GM21737 (cell line): Measurements from ENCODE around the gene EEFSEC.

ENCODE experiments used
- ATAC-seq: cut with Tn5 transposase; IDR thresholded peaks from one replicate; pipeline ENCODE4 v1.9.1; 2021; ENCODE audit warnings: mild to moderate bottlenecking, moderate library complexity; ENCODE audit not compliant: unreplicated experiment

The EEFSEC gene

DNA sequence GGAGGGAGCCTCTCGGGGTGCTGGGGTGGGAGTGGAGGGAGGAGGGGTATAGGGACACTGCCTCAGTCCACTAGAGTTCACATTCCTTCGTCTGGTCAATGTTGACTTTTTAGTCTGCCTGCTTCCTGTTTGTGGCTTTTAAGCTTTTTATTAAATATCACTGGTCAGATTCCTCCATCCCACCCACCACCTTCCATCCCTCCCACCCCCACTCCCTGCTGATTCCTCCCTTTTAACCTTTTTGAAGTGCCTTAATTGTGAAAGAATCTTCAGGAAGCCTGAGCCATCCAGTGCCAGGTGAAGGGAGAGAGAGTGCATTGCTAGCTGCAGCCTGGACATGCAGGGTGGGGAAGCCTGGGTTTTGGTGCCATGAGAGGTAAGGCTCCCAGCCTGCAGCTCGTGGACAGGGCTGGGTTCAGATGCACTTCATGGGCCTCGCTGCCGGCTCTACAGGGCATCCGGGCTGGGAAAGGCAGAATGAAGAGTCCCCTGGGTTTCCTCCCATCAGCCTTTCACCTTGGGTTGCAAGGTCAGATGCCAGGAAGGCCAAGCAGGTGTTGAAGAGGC, 207.5 kb downstream of the EEFSEC start:
- no peak for ATAC-seq

DNA sequence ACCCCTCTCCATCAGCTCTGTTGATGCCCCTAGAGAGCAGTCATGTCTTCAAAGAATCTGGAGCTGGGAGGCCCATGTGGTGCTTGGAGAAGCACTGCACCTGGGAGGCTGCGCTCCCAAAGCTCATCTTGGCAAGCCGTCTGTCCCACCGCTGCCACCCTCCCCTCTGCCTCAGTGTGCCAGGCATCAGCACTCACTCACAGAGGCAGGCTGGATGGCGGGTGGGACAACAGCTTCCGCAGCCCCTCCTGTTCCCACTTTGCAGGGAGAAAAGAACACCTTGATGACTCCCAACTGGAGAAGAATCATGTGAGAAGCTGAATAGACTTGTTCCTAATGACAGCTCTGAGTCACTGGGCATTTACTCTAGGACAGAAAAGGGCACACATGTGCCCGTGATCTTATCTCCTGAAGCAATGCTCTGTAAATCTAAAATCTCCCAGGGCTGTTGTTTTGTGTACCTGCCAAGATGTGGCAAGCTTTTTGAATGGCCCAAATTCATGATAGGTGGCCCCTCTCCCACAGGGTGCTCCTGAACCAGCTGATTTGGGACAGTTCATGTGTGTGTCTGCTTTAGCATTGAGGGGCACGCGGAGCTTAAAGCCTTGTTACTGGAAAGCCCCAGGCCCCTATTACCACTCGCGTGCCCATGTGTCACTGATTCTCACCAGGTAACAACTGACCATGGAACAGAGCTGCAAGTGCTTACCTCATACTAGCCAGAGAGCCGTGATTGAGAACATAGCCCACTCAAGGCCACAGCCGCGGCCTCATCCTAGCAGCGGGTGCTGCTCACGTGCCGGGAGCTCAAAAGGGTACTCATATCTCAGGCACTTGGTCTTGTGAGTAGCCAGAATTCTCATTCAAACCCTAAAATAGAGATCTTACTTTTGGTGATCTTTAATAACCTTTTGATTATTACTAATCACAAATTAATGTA, 209.0 kb downstream of the EEFSEC start:
- no peak for ATAC-seq

DNA sequence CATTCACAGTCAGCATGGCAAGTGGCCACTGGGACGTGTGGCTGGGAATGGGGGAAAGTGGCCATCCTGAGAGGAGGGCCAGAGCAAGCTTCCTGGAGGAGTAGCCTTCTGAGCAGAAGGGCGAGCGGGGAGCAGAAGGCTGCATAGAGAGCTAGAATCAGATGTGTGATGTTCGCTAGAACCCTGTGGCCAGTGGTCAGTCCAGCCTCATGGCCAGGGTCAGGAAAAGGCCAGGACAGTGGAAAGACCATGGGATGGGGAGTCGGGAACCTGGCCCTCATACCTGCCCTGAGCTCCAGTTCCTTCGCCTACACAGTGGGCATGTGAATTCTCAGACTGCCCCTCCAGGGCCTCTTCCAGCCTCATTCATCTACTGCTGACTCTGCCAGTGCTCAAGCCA, 211.0 kb downstream of the EEFSEC start:
- ATAC-seq: no peak

DNA sequence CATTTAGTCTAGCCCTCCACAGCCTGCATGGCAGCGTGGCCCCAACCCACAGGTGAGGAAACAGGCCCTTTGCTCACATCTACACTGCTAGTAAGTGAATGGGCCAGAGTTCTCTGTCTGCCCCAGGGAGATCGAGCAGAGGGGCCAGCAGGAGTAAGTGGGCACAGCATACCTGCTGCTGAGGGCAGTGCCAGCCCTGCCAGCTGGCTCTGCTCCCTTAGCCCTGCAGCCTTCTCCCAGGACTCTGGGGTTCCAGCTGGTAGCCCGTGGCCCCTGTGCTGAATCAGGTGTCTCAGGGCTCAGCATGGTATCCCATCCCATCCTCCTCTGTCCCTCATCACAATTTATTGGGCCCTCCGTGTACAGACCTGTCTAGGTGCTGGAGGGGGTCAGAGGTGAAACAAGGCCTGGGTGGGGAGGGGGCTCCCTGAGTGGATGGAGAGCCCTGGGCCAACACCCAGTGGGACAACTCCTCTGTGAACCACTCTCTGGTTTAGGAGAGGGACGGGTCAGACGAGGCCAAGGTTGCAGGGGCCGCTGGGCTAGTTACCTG, 211.6 kb downstream of the EEFSEC start:
- ATAC-seq: no peak

DNA sequence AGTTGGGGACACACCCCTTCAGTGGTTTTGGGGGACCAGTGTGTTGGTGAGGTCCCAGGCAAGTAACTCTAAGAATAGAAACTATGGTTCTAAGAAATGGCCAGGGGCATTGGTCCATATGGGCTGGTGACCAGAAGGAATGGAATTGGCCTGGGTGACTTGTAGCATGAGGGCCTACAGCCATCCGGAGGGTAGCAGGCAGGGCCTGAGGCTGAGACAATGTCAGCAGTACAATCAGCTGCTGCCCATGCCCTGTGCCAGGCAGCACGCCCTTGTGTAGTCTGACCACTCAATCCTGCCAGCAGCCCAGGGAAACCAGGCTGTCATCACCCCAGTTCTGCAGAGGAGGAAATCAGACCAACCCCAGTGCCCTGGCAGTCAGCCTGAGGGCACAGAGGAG, 212.9 kb downstream of the EEFSEC start:
- ATAC-seq: no peak

DNA sequence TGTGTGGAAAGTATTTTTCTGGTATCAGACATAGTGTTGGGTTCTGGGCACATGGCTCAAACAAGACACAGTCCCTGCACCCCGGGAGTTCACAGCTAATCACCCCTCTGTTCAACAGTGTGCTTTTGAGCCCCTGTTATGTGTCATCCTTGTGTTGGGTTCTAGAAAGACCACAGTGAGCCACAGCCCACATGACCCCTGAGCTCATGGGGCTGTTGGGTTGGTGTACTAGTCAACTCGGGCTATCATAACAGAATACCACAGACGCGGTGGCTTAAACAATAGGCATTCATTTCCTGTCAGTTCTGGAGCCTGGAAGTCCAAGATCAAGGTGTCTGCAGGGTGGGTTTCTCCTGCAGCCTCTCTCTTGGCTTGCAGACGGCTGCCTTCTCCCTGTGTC, 213.4 kb downstream of the EEFSEC start:
- ATAC-seq: no peak

DNA sequence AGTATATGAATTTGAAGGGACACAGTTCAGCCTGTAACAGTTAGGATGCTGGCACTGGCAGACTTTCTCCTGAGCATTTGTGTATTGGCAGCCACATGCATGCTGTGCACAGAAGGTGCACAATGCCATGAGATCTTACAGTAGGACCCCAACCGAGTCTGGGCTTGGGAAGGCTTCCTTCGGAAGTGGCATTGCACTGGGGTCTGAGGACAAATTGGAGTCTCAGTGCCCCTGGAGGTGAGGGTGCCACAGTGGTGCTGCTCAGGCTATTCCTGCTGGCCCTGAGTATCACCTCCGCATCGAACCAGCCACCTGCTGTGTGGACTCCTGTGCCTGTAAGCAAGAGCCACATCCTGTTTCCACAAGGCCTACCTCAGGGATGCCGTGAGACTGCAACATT, 213.9 kb downstream of the EEFSEC start:
- ATAC-seq: no peak

DNA sequence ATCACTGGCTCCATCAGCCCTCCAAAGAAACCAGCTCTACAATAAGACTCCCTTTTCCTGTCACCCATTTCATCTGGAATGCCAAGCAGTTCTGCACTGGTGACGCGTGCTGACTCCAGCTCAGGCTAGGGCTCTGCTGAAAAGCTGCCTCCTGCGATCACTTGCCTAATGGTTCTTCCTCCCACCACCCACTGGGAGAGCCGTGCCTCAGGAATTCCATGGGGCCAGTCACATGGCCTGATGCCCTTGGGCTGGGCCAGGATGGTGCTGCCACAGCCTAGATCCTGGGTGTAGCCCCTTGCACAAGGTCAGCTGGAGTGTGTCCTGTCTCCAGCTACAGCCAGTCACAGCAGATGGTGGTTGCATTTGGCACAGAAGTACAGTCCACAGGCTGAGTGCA, 214.5 kb downstream of the EEFSEC start:
- ATAC-seq: no peak

DNA sequence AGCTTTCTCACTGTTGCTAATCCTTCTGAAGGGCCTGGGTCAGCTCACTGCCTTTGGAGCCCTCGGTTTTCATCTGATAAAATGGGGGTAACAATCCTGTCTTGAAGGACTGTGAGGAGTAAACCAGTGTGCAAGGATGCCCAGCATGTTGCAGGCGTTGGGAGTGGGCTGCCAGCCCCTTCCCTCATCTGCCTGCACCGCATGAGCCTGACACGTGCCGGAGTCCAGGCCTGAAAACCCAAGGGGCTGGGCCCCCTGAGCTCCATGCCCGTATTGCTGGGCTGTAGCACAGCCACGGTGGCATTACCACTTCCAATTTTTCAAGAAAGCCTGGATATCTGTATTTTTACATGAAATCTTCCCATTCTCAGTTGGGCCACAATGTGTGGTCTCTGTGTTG, 215.3 kb downstream of the EEFSEC start:
- ATAC-seq: no peak

DNA sequence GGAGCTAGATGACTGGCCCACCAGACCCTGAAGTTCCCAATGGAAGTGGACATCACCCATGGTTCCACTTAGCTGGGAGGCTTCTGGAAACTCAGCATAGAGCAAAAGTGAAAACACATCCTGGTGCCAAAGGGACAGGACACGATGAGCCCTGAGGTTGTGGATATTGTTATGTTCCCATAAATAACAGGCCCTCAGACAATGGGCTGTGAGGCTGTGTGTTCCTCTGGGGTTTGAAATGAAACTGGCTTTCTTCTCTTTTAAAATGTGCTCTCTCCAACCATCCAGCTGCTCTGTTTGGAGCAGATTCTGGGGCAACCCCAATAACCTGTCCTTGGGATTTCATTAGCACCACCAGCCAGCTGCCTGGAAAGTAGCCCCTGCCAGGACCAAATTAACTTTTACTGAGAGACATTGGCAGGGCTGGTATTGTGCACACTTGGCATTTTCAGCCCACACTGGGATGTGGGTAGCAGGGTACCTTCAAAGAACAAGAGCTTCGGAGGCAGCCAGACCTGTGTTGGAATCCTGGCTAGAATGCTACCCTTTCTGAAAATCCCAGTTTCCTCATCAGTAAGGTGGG, 215.9 kb downstream of the EEFSEC start:
- ATAC-seq: no peak

DNA sequence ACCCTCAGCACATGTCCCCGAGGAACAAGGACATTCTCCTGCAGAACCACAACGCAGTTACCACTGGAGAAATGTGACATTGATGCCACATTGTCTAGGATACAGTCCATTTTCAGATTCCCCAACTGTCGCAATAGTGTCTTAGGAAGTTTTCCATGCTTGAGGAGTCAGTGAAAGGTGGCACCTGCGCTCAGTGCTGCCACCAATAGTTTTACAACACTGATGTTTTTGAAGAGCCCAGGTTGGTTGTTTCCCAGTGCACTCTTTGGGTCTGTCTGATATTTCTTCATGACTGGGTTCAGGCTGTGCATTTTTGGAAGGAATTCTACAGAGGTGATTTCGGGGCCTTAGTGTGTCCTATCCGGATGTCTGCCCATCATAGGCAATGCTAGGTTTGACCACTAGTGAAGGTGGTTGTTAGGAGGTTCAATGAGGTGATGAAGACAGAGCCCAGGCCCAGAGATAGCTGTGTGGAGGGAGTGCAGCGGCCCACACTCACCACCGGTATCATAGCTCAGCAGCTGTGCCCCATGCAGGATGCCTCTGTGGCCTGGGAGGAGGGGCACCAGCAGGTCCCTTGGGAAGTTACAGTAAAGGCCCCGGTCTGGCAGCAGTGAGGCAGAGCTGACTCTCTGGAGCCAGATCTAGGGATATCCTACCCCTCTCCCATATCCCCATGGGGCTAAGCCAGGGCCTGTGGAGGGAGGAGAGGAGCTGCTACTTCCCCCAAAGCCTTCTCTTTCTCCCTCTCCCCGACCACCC, 216.8 kb downstream of the EEFSEC start:
- ATAC-seq: peak; percentile 45

DNA sequence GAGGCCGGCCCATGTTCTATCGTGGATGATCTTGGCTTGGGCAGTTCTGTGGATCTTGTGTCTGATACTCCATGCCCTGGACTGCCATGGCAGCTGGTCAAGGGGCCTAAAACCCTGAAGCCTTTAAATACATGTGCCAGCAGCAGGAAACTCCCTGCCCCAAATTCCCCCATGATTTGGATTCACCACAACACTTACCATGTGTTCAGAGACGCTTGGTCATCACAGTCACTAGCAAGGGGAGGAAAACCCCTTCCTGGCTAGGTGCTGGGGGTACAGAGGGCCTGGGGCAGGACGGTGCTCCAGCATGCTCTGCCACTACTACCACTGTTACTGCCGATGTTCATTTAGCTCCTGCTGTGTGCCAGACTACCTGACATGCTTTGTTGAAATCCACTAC, 219.0 kb downstream of the EEFSEC start:
- no peak for ATAC-seq

DNA sequence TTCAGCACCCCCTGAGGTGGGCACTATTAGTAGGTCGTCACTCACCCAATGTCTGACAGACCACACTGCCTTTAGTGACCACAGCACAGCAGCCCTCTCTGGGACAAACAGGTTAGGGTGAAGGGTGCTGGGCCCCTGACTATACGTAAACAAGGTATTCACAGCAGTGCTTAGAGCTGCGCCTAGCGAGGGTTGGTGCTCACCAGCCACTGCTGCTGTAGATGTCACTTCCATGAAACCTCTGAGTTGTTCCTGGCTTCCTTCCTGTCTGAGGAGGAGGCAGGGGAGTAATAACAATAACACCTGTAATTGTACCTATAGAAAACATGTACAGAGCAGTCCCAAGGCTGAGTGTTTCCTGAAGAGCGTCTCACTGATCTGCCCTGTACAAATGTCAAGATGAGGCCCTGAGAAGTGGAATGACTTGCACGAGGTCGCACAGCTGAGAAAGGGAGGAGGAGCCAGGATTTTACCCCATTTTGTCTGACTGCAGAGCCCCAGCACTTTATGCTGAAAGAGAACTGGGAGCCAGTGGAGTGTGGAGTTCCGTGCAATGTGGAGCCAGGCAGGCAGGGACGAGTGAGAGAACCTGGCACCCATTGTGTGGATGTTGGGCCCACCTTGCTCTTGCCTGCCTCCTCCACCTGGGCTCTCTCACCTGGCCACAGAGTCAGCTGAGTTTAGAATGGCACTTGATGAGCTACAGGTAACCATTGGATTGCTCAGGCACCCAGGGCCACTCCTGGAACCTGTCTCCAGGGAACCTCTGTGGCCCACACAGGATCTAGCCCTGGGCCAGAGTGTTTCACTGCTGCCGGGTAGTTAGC, 219.6 kb downstream of the EEFSEC start:
- ATAC-seq: no peak

DNA sequence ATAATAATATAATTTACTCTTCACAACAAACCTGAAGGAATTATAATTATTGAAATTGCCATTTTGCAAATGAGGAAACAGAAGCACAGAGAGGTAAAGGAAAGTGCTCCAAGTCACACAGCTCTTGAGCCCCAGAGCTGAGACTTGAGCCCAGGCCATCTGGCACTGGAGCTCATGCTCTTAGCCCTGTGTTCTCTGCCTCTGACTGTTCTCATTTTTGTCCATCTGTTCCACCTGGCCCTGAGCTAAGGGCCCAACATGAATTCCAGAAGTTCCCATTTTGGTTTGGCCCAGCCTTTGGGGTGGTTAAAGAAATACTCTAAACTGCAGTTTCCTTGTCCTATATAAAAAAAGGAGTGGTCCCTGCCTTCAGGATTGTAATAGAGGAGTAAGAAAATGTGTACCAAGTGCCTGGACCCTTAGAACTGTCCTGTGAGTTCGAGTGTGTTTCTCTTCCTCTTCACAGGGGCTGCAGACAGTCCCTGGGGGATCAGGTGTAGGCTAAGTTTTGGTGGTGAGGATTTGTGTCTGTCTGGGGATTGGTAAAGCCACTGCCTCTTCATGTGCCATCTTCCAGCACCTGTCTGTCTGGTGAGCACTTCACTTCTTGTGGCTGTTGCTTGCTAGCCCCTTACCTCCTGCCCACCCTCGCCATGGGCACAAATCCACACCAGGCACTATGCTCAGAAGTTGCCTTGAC, 221.6 kb downstream of the EEFSEC start:
- no peak for ATAC-seq

DNA sequence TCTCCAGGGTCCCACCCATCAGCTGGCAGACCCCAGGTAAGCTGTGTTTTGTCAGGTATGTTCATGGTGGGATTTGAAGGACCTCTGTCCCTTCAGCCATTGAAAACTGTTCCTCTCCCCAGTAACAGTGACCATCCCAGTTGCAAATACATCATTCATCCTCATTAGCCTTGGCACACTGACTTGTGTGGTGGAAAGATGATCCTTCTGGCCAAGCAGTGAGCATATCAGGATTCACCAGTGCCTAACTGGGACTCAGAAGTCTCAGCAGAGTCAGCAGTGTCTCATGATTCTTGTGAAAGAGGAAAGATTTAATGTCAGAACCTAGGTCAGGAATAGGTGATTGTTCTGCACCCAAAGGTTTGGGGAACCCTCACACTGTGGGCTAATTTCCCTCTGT, 223.2 kb downstream of the EEFSEC start:
- ATAC-seq: no peak

DNA sequence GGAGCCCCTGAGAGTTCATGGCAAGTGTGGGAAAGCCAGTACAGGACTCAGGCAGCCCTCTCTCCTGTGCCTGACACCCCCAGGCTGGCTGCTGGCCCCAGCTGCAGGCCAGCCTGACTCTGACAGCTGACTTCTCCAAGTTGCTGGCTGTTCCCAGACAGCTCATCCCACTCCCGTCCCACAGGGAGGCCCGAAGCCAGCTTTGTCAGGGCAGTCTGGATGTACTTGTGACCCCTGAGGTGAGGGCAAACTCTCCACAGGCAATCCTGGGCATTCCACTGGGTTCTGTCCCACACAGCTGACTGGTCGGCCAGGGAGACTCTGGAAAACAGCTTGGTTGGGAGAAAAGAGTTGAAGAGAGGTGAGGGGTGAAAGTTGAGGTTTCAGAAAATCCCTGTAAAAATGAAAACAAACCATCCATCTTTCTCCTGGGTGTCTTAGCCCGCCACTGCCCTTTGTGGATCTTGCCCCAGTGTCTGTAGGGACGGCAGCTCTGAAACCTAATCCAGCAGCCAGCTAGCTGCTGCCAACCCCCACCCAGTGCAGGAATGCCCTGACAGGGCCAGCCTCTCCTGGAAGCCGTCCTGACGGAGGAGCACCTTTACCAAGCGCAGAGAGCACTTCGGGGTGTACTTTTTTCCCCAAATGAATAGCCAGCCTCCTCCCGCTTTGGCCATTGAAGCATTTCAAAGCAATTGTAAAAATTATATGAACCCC, 225.5 kb downstream of the EEFSEC start:
- ATAC-seq: no peak

DNA sequence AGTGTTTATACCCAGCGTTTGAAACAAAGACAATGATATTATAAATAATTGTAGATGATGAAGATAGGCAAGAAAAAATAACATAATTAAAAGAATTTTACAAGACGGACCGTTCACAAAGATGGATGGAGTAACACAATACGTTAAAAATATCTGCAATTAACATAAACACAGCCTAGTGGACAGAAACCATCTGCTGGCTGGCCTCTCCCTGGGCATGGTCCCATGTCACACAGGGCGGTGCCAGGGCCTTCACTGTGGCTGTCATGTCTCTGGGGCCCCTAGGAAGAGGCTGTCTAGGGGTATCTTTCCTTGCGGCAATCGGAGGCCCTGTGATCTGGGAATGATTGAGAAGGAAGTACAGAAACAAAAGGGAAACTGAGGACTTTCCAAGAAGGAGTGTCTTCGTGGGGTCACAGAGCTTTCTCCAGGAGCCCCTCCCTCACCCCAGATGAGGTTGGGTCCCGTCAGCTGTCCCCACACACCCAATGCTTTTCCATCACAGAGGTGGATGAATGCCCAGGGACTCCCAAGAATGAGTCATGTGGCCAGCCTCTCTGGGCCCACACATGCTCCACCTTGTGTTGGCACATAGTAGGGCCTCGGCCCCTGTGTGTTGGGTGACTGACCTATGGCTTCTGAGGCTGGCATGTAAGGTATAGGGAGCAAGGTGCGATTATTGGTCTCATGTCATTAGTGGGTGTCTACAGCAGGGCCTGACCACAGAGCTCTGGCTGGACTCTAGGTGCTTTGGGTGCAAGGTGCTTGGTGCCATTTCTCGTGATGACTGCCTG, 226.3 kb downstream of the EEFSEC start:
- ATAC-seq: no peak

DNA sequence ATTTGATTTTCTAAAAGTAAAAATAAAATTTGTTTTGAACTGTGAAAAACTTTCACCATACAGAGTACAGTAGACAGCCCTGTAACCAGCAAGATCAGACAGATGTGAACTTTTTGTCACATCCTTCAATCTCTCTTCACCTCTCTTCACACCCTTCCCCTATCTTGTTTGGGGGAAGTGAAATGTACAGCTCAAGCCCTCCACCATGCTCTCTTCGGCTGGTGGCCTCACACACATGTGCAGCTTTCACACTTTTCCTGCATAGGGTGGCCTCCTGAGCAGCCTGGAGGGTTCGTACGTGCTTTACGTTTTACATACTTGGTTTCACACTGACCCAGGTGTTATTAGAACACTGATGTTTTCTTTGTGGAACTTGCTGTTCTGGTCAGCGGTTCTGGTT, 227.0 kb downstream of the EEFSEC start:
- ATAC-seq: no peak
